Measurements from ENCODE around the gene TBC1D3E. TPM values are rescaled to one million over a fixed set of nuclear protein-coding genes. Genes with fewer than 3 reads are reported as not detected.
"Not testable (repeated sequence)": the region's sequence is repeated elsewhere in the genome, so short reads cannot be mapped to it uniquely, and the experiment has no call there.

The TBC1D3E gene
- not detected for total RNA-seq

- not testable (repeated sequence) for H3K4me1 ChIP-seq; DNase-seq (ENCODE audit: low spot score in 2 of 2)
Observed at GRCh38 chr17:38127651-38128050, at the start of gene TBC1D3E. Gene TBC1D3E, plus strand, starts transcription at chr17:38127951. Its CDS starts 1,545 bp downstream, at chr17:38129496.

DNA sequence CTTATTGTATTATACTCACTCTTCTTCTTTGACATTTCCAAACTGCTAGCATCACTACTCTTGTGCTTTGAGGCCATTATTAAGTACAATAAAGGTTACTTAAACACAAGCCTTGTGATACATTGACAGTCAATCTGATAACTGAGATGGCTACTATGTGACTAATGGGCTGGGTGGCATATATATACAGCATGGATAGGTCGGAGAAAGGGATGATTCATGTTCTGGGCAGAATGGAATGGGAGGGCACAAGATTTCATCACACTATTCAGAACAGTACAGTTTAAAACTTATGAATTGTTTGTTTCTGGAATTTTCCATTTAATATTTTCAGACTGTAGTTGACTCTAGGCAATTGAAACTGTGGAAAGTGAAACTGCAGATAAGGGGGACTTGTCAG, 40.4 kb upstream of the TBC1D3E start:
- not testable (repeated sequence) for DNase-seq (ENCODE audit: low spot score in 2 of 2)

More at GRCh38 chr17:38127651-38128050, at the start of gene TBC1D3E:
- H3K4me3 ChIP-seq; H3K9me3 ChIP-seq; H3K27me3 ChIP-seq; intact Hi-C loops (cut with DNase I; ENCODE audit: low total_unique reads); H3K36me3 ChIP-seq; H3K27ac ChIP-seq: not testable (repeated sequence)

DNA sequence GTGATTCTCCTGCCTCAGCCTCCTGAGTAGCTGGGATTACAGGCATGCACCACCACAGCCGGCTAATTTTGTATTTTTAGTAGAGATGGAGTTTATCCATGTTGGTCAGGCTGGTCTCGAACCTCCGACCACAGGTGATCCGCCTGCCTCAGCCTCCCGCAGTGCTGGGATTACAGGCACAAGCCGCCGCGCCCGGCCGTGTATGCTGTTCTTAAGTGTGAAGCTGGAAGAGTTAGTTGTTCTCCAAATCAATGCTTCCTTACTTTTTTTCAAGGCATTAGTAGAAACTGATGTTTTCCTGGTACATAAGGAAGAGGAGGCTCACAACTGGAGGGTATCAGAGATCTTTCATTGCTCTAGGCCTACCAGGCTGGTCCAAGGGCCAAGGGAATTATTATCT, 39.6 kb upstream of the TBC1D3E start:
- intact Hi-C loops (cut with DNase I; ENCODE audit: low total_unique reads); H3K36me3 ChIP-seq; H3K4me1 ChIP-seq; H3K4me3 ChIP-seq; H3K9me3 ChIP-seq; H3K27me3 ChIP-seq; H3K27ac ChIP-seq: not testable (repeated sequence)
- peak; percentile 12 to 13 for DNase-seq (ENCODE audit: low spot score in 2 of 2)

More for the DNA sequence above, 40.4 kb upstream of the TBC1D3E start:
- H3K36me3 ChIP-seq; H3K4me1 ChIP-seq; intact Hi-C loops (cut with DNase I; ENCODE audit: low total_unique reads); H3K27ac ChIP-seq; H3K27me3 ChIP-seq; H3K9me3 ChIP-seq; H3K4me3 ChIP-seq: not testable (repeated sequence)

- intact Hi-C loops (cut with DNase I; ENCODE audit: low total_unique reads); H3K4me3 ChIP-seq; H3K36me3 ChIP-seq; DNase-seq (ENCODE audit: low spot score in 2 of 2); H3K4me1 ChIP-seq; H3K27me3 ChIP-seq; H3K9me3 ChIP-seq; H3K27ac ChIP-seq: not testable (repeated sequence)
Observed at GRCh38 chr17:38094059-38094694, 33.6 kb upstream of the TBC1D3E start.

GRCh38 chr17:38099262-38099661, 28.5 kb upstream of the TBC1D3E start:
- H3K9me3 ChIP-seq; H3K4me3 ChIP-seq; H3K27me3 ChIP-seq; H3K36me3 ChIP-seq; H3K27ac ChIP-seq; intact Hi-C loops (cut with DNase I; ENCODE audit: low total_unique reads); H3K4me1 ChIP-seq; DNase-seq (ENCODE audit: low spot score in 2 of 2): not testable (repeated sequence)

DNA sequence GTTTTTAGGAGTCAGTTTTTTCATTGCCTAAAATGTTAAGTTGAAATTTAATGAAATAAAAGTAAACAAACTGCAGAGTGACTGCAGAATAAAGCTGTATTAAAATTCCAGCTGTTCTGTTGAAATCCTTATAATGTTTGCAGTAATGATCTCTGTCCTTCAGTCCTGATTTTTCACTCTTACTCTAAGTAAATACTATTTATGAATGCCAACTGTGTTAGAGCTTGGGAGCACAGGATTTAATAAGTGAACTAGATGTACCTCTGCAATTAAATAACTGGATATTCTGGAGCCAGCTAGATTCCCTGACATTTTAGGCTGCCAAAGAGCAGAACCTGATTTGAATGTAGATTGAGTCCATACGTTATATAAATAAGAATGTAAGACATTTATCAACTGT, 7.9 kb upstream of the TBC1D3E start:
- H3K9me3 ChIP-seq; H3K36me3 ChIP-seq; DNase-seq (ENCODE audit: low spot score in 2 of 2); H3K27me3 ChIP-seq; H3K4me3 ChIP-seq; H3K4me1 ChIP-seq; intact Hi-C loops (cut with DNase I; ENCODE audit: low total_unique reads); H3K27ac ChIP-seq: not testable (repeated sequence)

DNA sequence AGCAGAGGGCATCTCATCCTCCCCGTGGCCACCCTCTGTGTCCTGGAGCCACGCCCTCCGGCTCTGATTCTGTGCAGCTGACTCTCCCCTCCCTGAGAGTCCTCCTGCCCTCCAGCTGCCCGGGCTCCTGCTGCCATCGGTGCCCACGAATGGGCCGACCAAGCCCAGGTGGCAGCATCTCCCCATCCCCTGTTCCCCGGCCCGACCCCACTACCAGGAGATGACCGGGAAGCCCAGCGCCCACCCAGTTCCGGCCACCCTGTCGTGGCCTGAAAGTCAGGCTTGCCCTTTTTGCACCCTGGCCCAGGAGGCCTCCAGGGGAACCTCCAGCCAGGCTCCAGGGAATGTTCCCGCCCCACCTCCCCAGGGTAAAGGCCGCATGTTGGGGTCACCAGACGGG, 7.1 kb downstream of the TBC1D3E start:
- H3K36me3 ChIP-seq; intact Hi-C loops (cut with DNase I; ENCODE audit: low total_unique reads); H3K4me3 ChIP-seq; H3K4me1 ChIP-seq; H3K27me3 ChIP-seq; H3K27ac ChIP-seq; H3K9me3 ChIP-seq: not testable (repeated sequence)
- DNase-seq (ENCODE audit: low spot score in 2 of 2) = peak in 1 of 2 donors; percentile 2

Other genes starting within 250 kb of the TBC1D3E start
- gene TBC1D3K, start 203.5 kb upstream of the TBC1D3E start, total RNA-seq = not detected
- gene TBC1D3L, start 138.9 kb upstream of the TBC1D3E start, total RNA-seq = 10 to 100 TPM in 2 of 3 donors, 1 to 10 TPM in 1; 9.8 to 19.2 (median 13.8) TPM
- gene TBC1D3D, start 124.0 kb upstream of the TBC1D3E start, total RNA-seq = not detected
- not detected for gene TBC1D3C, start 59.3 kb upstream of the TBC1D3E start, total RNA-seq
- gene TBC1D3, start 64.6 kb downstream of the TBC1D3E start, total RNA-seq = not detected
- gene MRPL45, start 169.2 kb downstream of the TBC1D3E start, total RNA-seq = 10 to 100 TPM; 27.9 to 42.9 (median 36.8) TPM
- gene GPR179, start 216.0 kb downstream of the TBC1D3E start, total RNA-seq = under 1 TPM; under 0.01 TPM
- 10 to 100 TPM in 2 of 3 donors, 1 to 10 TPM in 1; 9.9 to 24.0 (median 14.7) TPM for gene SOCS7, start 223.9 kb downstream of the TBC1D3E start, total RNA-seq

All from breast epithelium (tissue), 4 donors.